NCI-H1694 treated with DMSO at 0.1 percent for 48 hours (cell line): Measurements from ENCODE around the gene MRPL38.

ENCODE experiments used
- DNase-seq: peaks from one replicate; lab custom pipeline; 2025; lab: John Stamatoyannopoulos, UW

Gene MRPL38

DNA sequence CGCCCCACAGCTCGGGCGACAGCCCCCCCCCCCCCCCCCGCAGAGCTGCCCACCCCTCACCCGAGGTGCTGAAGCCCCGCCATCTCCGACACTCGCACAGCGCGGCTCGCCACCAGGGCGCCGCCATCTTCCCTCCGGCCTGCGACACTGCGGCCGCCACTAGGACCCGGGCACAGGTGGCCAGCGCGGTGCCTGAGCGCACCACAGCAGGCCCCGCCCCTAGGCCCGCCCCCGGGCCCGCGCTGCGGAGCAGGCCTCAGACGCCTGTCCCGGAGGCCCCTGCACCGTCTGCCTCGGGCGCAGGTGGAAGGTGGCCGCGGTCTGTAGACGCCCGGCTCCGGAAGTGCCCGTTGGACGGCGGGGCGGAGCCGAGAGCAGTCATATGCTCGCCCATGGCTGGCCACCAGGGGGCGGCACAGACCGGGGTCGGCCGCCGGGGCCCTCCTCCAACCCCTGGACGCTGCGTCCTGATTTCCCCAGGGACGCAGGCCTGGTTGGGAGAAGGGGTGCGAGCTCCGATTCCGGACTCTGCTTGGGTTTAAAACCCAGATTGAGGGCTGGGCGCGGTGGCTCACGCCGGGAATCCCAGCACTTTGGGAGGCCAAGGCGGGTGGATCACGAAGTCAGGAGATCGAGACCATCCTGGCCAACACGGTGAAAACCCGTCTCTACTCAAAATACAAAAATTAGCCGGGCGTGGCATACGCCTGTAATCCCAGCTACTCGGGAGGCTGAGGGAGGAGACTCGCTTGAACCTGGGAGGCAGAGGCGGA lies at the start of gene MRPL38:
Gene MRPL38 (minus strand): TSS at position 136 of the 773 bp plus-strand sequence. CDS start 9 bp downstream, at position 127.
- peak; percentile 92 for DNase-seq

- DNase-seq: no peak
These were observed 46.3 kb upstream of the MRPL38 start for GRCh38 chr17:75950855-75951554.

DNA sequence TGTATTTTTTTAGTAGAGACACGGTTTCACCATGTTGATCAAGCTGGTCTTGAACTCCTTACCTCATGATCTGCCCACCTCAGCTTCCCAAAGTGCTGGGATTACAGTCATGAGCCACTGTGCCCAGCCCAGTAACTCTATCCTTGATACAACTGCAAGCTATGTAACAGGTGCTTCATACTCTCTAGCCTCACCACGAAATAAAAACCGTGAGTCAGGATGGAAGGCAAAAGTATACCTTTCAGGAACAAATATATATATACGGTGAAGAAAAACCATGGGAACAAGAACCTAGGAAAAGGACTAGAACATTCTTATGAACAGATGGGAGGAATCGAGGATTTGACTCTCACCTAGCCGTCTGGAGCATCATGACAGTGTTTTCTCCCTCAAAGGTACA lies 45.7 kb upstream of the MRPL38 start:
- no peak for DNase-seq

GRCh38 chr17:75945211-75945610 lies 40.5 kb upstream of the MRPL38 start:
- no peak for DNase-seq

GRCh38 chr17:75943491-75943890 lies 38.8 kb upstream of the MRPL38 start:
- no peak for DNase-seq

DNA sequence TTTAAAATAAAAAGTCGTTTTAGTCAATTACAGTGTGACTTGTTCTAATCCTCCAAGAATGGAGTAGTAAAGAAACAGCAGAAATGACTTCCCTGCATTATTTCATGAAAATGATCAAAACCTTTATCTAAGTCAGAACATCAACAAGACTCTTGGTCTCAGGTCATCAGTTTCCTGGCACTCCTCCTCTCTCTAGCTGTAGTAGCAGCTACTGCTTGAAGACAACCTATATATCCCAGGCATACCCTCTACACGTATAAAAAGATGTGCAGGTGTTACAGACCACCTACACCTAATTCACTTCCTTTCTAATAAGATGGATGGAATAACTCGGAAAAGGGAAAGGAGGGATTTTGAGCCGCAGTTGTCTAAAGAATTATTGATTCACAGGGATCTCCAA lies 37.8 kb upstream of the MRPL38 start:
- no peak for DNase-seq

- DNase-seq: no peak
These were observed 36.7 kb upstream of the MRPL38 start for GRCh38 chr17:75941442-75941819.

- peak; percentile 90 for DNase-seq
These were observed 36.2 kb upstream of the MRPL38 start, which contains the start of gene FBF1 for GRCh38 chr17:75940727-75941441. FBF1 (minus strand) TSS chr17:75941042; CDS start chr17:75938149, 2,893 bp downstream.

DNA sequence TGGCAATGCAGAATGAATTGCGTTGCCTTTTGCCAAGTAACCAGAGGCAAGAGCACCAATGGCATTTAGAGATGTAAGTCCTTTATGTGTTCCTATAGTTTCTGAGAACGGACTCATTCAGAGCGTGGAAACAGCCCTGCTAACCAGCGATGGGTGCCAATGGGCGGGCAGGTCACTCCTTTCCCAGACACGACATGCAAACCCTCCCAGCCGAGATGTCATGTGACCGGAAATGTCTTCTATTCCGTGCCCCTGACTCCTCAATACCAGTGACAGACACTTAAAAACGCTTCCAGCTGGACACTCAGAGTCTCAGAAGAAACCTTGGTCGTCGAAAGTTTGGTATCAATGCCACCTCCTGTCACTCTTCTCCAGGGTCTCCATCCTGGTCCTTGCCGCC lies 33.0 kb upstream of the MRPL38 start:
- DNase-seq: no peak

GRCh38 chr17:75933808-75934207 lies 29.1 kb upstream of the MRPL38 start:
- DNase-seq: no peak

GRCh38 chr17:75932852-75933251 lies 28.2 kb upstream of the MRPL38 start:
- DNase-seq: no peak

- no peak for DNase-seq
These were observed 26.4 kb upstream of the MRPL38 start for GRCh38 chr17:75931062-75931461.

DNA sequence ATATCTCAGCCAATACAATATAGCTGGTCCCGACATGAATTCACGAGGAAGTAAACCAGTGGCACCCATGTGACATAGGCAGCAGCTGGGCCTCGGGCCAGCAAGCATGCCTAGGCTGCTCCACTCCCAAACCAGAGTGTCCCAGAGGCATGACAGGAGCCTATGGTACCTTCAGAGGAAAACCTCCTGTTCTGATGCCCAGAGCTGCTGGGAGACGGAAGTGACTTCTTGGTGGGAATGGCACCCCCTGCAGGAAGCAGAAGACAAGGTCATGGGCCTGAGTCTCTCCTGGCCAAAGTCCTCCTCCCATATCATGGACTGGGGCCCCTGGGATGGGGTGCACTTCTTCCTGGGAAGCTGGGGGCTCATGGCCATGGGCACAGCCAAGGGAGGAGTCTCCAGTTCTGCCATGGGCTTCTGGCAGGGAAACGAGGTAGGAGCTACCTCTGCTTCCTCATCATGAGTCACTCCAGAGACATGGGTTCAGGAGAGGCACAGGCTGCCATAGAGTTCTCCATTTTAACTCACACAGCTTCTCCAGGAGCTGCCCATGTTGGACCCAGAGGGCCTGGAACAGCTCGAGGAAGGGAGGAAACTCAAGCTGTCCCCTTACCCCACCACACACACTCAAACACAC lies 22.7 kb upstream of the MRPL38 start:
- DNase-seq: peak; percentile 12

GRCh38 chr17:75926456-75926855 lies 21.8 kb upstream of the MRPL38 start:
- no peak for DNase-seq

- no peak for DNase-seq
These were observed 21.2 kb upstream of the MRPL38 start for GRCh38 chr17:75925912-75926311.

DNA sequence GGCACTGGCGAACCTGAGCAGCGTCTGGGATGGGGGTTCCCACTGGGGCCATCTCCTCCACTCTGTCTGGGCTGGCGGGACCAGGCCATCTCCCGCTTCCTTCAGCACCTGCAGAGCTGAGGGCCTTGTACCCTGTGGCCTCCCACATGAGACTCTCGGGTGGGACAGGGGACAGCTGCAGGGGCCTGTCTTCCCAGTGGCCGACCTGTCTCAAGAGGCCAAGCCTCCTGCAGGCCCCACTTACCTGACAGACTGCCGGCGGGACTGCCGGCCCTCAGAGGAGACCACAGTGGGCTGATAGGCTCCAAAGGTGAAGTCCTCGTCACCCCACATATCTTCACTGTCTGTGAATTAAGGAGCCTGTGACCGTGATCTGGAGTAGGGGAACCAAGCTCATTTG lies 20.4 kb upstream of the MRPL38 start:
- no peak for DNase-seq

- no peak for DNase-seq
These were observed 18.5 kb upstream of the MRPL38 start for GRCh38 chr17:75922963-75923874.

DNA sequence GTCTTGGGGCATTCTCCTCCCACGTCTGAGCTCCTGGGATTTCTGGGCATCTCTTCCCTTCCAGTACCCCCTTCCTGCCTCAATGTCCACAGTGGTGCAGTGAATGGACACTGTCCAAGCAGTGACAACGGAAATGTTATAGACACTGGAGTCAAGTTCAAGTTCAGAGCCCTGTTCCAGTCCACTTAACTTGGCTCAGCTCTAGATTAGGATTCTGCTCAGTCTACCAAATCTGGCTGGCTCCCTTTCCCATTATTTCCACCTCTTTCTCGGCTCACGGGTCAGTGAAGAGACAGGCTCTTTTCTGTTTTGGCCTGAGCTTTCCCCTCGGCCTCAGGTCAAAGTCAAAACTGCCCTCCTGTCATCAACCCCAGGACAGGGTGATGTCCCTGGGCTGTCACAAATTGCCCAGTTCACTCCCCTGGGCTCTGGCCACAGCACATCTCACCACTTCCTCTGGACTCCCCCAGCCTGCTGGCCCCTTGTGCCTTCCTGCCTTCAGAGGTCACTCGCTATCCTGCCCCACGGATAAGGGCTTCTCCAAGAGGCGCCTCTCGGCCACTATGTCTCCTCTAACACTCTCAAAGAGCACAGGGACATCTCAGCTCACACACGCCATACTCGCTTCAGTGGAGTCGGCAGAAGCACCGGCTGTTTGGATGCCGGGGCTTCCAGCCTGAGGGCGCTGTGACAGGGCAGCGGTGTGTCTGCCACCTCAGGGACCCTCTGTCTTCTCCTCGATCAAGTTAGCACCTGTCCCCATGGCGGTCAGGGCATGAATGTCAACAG lies 17.7 kb upstream of the MRPL38 start:
- DNase-seq: no peak

DNA sequence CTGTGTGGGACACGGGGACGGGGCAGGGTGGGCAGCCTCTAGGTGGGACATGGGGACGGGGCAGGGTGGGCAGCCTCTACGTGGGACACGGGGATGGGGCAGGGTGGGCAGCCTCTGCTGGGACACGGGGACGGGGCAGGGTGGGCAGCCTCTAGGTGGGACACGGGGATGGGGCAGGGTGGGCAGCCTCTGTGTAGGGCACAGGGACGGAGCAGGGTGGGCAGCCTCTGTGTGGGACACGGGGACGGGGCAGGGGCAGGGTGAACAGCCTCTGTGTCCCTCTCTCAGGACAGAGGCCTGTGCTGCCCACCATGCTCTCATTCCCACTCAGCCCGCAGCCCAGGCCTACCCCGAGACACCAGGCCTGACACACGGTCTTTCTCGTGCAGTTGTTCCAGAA lies 16.9 kb upstream of the MRPL38 start:
- DNase-seq: no peak

DNA sequence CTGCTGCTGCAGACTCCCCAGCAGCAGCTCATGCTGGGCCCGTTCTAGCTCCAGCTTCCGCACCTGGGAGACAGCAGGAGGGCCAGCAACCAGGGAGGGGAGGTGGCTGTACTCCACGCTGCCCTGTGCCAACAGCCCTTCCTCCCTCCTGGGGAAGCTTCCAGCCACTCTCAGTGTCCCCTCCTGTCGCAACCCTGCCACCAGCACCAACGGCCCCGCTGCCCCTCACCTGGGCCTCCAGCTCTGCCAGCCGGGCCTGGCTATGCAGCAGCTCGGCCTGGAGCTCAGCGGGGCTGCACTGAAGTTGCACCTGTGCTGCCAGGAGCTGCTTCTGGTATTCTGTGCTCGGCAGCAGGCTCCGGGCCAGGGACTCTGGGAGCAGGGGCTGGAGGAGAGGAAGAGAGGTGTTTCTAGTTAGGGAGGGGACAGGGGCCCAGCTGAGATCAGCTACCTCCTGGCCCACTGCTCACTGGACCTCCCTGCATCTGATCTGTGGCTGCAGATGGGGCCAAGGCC lies 15.4 kb upstream of the MRPL38 start:
- DNase-seq: no peak
